HepG2 (cell line): ENCODE measurements around the gene PTPA. TPM values are rescaled to one million over a fixed set of nuclear protein-coding genes. Genes with fewer than 3 reads are reported as not detected.

Source experiments
- EP300 ChIP-seq, 3 experiments: sonication (generic) in 1 of 3; formaldehyde crosslinking in 1 of 3; IDR thresholded peaks; 2 replicates each; pipeline versions ENCODE4 v1.5.1 to v1.6.1; 2011 to 2020; ENCODE audit warnings: low read depth in 2 of 3, low read length in 2 of 3, borderline replicate concordance in 1 of 3, improper control_type of control experiment in 1 of 3, mild to moderate bottlenecking in 1 of 3, missing genetic modification reagents in 1 of 3, moderate library complexity in 1 of 3
- GABPA ChIP-seq, 2 experiments: IDR thresholded peaks; 2 replicates each; pipeline ENCODE4 v1.6.1; 2011 to 2016; ENCODE audit warnings: low read depth in 2 of 2, low read length in 1 of 2, missing biosample characterization in 1 of 2, missing genetic modification characterization in 1 of 2
- KDM3A ChIP-seq: IDR thresholded peaks from 2 replicates; pipeline ENCODE4 v1.6.1; 2018; ENCODE audit warnings: low read depth, missing compliant biosample characterization
- MZF1 ChIP-seq: sonication (generic); formaldehyde crosslinking; IDR thresholded peaks from 2 replicates; pipeline ENCODE4 v1.8.1; 2023; ENCODE audit warnings: mild to moderate bottlenecking, missing genetic modification reagents, borderline replicate concordance
- NAIF1 ChIP-seq: sonication (generic); formaldehyde crosslinking; IDR thresholded peaks from 2 replicates; pipeline ENCODE4 v1.5.0; 2020; ENCODE audit warnings: mild to moderate bottlenecking, missing genetic modification reagents, borderline replicate concordance
- TBX2 ChIP-seq: sonication (generic); formaldehyde crosslinking; IDR thresholded peaks from 2 replicates; pipeline ENCODE4 v1.5.0; 2020; ENCODE audit warnings: missing genetic modification reagents, mild to moderate bottlenecking, borderline replicate concordance
- ZMAT3 ChIP-seq: sonication (generic); formaldehyde crosslinking; conservative IDR thresholded peaks from 2 replicates; pipeline ENCODE4 v1.7.0; 2021; ENCODE audit warnings: missing genetic modification reagents
- ZNF589 ChIP-seq: sonication (generic); formaldehyde crosslinking; conservative IDR thresholded peaks from 2 replicates; pipeline ENCODE4 v1.8.0; 2022; ENCODE audit warnings: mild to moderate bottlenecking, moderate library complexity, missing genetic modification reagents
- ZNF761 ChIP-seq: sonication (generic); formaldehyde crosslinking; conservative IDR thresholded peaks from 2 replicates; pipeline ENCODE4 v1.4.0; 2020; ENCODE audit warnings: mild to moderate bottlenecking, missing genetic modification reagents
- ZNF781 ChIP-seq: sonication (generic); formaldehyde crosslinking; IDR thresholded peaks from 2 replicates; pipeline ENCODE4 v1.5.1; 2020; ENCODE audit warnings: borderline replicate concordance, mild to moderate bottlenecking, missing genetic modification reagents; ENCODE audit errors: not compliant biosample characterization
- ZNF841 ChIP-seq: sonication (generic); formaldehyde crosslinking; IDR thresholded peaks from 2 replicates; pipeline ENCODE4 v1.8.1; 2023; ENCODE audit warnings: missing genetic modification reagents, borderline replicate concordance
- ZNF883 ChIP-seq: sonication (generic); formaldehyde crosslinking; IDR thresholded peaks from 2 replicates; pipeline ENCODE4 v1.5.1; 2020; ENCODE audit warnings: mild to moderate bottlenecking, missing genetic modification reagents; ENCODE audit errors: not compliant biosample characterization
- ZSCAN12 ChIP-seq: sonication (generic); formaldehyde crosslinking; IDR thresholded peaks from 2 replicates; pipeline ENCODE4 v1.9.0; 2021; ENCODE audit warnings: mild to moderate bottlenecking, missing genetic modification reagents
- polyA plus RNA-seq, 8 experiments: library from polyadenylated mRNA; depleted of rRNA in 3 of 8; stranded (reverse) in 7 of 8; unstranded in 1 of 8; fragments of >200 nt; fragmentation: Illumina TruSeq in 4 of 8; extraction: Trizol in 4 of 8; gene quantifications; 2 replicates each; pipeline versions ENCODE4 v1.2.1 to v1.2.3, GENCODE V29; 2011 to 2016; ENCODE audit warnings: low read depth in 4 of 8, missing spikeins in 1 of 8, mixed read lengths in 1 of 8; ENCODE audit not compliant: insufficient read depth in 1 of 8
- total RNA-seq, 5 experiments: library from RNA; depleted of rRNA; stranded (reverse); fragments of >200 nt; fragmentation: Illumina TruSeq; extraction: Trizol; gene quantifications; 2 replicates each; pipeline ENCODE4 v1.2.3, GENCODE V29; 2016; ENCODE audit warnings: low read depth in 1 of 5
- TF ChIP-seq, protein P1 (sequence below): sonication (generic); formaldehyde crosslinking; IDR thresholded peaks from 2 replicates; pipeline ENCODE4 v1.8.1; 2023; ENCODE audit warnings: missing genetic modification reagents, inconsistent platforms, borderline replicate concordance
- TF ChIP-seq, protein P2 (sequence below): sonication (generic); formaldehyde crosslinking; conservative IDR thresholded peaks from 2 replicates; pipeline ENCODE4 v1.4.0; 2020; ENCODE audit warnings: missing genetic modification reagents
- TF ChIP-seq, protein P3 (sequence below): sonication (generic); formaldehyde crosslinking; IDR thresholded peaks from 2 replicates; pipeline ENCODE4 v1.4.0; 2020; ENCODE audit warnings: mild to moderate bottlenecking, missing genetic modification reagents
- TF ChIP-seq, protein P4 (sequence below): sonication (generic); formaldehyde crosslinking; IDR thresholded peaks from 2 replicates; pipeline ENCODE4 v1.4.0; 2020; ENCODE audit warnings: low read depth, missing genetic modification reagents

Gene PTPA
- total and polyA plus RNA-seq, 2 of the 13 experiments (the other 11 are each of a cell fraction or from before 2014, with no cell fraction given): 79.3 to 105 TPM

DNA sequence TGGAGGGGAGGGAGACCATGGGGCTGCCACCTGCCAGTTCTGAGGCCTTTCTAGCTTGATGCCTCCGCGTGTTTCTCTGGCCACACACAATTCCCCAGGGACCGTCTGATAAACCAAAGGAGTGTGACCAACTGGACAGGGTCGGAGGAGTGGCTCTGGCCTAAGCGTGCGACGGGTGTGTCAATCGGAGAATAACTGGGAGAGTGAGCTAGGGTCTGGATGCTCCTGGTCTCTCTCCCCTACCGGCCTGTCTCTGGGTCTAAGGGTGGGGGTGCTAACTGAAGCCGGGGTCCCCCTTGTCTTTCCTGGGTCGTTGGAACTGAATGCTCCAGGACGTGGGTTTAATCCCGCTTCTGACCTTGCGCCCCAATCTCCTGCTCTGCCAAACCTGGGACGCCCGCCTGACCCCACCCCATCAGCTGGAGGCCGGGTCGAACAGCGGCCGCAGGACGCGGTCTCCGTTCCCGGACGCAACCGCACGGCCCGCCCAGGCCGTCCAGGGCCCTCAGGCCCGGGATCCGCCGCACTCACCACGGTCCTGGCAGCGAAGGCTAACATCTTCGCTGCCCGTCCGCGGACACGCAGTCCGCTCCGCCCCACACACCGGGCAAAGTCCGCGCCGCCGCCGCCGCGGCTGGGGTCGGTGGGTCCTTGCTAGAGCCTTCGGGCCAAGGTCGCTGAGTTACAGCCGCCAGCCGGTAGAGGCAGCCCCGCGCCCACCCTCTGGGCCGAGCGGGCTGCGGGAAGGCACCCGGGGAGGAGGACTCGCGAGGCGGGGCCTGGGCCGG, 1.1 kb upstream of the PTPA start (continued):
- TF ChIP-seq, protein P1, sequence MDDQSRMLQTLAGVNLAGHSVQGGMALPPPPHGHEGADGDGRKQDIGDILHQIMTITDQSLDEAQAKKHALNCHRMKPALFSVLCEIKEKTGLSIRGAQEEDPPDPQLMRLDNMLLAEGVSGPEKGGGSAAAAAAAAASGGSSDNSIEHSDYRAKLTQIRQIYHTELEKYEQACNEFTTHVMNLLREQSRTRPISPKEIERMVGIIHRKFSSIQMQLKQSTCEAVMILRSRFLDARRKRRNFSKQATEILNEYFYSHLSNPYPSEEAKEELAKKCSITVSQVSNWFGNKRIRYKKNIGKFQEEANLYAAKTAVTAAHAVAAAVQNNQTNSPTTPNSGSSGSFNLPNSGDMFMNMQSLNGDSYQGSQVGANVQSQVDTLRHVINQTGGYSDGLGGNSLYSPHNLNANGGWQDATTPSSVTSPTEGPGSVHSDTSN (CRISPR knock-in tag): peak; percentile 26; the same call in 1 of the 2 replicates
- TF ChIP-seq, protein P2, sequence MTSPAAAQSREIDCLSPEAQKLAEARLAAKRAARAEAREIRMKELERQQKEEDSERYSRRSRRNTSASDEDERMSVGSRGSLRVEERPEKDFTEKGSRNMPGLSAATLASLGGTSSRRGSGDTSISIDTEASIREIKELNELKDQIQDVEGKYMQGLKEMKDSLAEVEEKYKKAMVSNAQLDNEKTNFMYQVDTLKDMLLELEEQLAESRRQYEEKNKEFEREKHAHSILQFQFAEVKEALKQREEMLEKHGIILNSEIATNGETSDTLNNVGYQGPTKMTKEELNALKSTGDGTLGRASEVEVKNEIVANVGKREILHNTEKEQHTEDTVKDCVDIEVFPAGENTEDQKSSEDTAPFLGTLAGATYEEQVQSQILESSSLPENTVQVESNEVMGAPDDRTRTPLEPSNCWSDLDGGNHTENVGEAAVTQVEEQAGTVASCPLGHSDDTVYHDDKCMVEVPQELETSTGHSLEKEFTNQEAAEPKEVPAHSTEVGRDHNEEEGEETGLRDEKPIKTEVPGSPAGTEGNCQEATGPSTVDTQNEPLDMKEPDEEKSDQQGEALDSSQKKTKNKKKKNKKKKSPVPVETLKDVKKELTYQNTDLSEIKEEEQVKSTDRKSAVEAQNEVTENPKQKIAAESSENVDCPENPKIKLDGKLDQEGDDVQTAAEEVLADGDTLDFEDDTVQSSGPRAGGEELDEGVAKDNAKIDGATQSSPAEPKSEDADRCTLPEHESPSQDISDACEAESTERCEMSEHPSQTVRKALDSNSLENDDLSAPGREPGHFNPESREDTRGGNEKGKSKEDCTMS (CRISPR knock-in tag): no peak
- no peak for TF ChIP-seq ZNF883 (CRISPR knock-in tag)
- TF ChIP-seq GABPA (IDR thresholded peaks at IDR 0.05; ENCODE audit: low read depth, low read length): no peak
- no peak for TF ChIP-seq GABPA (CRISPR knock-in tag; IDR thresholded peaks at IDR 0.05; ENCODE audit: low read depth)
- TF ChIP-seq, protein P3, sequence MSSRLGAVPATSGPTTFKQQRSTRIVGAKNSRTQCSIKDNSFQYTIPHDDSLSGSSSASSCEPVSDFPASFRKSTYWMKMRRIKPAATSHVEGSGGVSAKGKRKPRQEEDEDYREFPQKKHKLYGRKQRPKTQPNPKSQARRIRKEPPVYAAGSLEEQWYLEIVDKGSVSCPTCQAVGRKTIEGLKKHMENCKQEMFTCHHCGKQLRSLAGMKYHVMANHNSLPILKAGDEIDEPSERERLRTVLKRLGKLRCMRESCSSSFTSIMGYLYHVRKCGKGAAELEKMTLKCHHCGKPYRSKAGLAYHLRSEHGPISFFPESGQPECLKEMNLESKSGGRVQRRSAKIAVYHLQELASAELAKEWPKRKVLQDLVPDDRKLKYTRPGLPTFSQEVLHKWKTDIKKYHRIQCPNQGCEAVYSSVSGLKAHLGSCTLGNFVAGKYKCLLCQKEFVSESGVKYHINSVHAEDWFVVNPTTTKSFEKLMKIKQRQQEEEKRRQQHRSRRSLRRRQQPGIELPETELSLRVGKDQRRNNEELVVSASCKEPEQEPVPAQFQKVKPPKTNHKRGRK (CRISPR knock-in tag): no peak
- TF ChIP-seq ZNF589 (CRISPR knock-in tag): no peak; the same call in 1 of the 2 replicates
- no peak for TF ChIP-seq ZNF761 (CRISPR knock-in tag)
- no peak for TF ChIP-seq NAIF1 (CRISPR knock-in tag)
- no peak for TF ChIP-seq KDM3A (CRISPR knock-in tag)
- TF ChIP-seq TBX2 (CRISPR knock-in tag): no peak; the same call in 1 of the 2 replicates
- TF ChIP-seq ZSCAN12: peak; percentile 48; the same call in 1 of the 2 replicates
- peak; percentile 87 for TF ChIP-seq ZMAT3 (CRISPR knock-in tag)
- TF ChIP-seq ZNF781 (CRISPR knock-in tag): no peak
- no peak for TF ChIP-seq ZNF841 (CRISPR knock-in tag)
- TF ChIP-seq MZF1 (CRISPR knock-in tag): no peak
- TF ChIP-seq, protein P4, sequence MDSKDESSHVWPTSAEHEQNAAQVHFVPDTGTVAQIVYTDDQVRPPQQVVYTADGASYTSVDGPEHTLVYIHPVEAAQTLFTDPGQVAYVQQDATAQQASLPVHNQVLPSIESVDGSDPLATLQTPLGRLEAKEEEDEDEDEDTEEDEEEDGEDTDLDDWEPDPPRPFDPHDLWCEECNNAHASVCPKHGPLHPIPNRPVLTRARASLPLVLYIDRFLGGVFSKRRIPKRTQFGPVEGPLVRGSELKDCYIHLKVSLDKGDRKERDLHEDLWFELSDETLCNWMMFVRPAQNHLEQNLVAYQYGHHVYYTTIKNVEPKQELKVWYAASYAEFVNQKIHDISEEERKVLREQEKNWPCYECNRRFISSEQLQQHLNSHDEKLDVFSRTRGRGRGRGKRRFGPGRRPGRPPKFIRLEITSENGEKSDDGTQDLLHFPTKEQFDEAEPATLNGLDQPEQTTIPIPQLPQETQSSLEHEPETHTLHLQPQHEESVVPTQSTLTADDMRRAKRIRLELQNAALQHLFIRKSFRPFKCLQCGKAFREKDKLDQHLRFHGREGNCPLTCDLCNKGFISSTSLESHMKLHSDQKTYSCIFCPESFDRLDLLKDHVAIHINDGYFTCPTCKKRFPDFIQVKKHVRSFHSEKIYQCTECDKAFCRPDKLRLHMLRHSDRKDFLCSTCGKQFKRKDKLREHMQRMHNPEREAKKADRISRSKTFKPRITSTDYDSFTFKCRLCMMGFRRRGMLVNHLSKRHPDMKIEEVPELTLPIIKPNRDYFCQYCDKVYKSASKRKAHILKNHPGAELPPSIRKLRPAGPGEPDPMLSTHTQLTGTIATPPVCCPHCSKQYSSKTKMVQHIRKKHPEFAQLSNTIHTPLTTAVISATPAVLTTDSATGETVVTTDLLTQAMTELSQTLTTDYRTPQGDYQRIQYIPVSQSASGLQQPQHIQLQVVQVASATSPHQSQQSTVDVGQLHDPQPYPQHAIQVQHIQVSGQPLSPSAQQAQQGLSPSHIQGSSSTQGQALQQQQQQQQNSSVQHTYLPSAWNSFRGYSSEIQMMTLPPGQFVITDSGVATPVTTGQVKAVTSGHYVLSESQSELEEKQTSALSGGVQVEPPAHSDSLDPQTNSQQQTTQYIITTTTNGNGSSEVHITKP: no peak
- TF ChIP-seq EP300 (IDR thresholded peaks at IDR 0.05; ENCODE audit: low read depth in 2 of 2, low read length in 2 of 2): 0 out of 4 replicates have a peak, but pooled peaks have one; percentile 4 to 23
- TF ChIP-seq EP300 (CRISPR knock-in tag; IDR thresholded peaks at IDR 0.05; ENCODE audit: borderline replicate concordance): no peak
